HTR-8/SVneo (cell line): ENCODE measurements around the gene INTS6.

Experiments
- DNase-seq: peaks from one replicate; pipeline ENCODE4 v3.0.0; 2011; ENCODE audit warnings: low spot score, mixed read lengths; ENCODE audit not compliant: insufficient read length
- FAIRE-seq: peaks from 2 replicates; lab custom pipeline; 2011; peaks lifted over from hg19 to GRCh38; lab: Jason Lieb, UNC

The INTS6 gene

DNA sequence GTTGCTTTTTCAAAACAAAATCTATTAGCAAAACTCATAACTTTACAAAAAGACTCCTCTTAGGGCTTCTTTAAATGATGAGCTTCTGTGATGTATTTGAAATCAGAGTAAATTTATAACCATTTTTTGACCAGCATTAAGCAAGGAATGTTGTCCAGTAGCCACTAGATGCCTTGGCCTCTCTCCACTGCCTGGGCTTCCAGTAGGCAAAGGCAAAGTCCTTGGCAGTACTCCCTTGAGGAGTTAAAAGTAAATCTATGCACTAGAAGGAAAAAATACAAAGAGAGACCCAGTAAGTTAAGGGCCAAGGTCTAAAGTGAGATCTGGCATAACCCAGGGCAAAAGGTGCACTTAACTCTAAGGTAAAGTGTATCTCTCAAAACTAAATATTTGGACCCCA is 103.8 kb downstream of the INTS6 start:
- FAIRE-seq (no peak), DNase-seq (no peak)

DNA sequence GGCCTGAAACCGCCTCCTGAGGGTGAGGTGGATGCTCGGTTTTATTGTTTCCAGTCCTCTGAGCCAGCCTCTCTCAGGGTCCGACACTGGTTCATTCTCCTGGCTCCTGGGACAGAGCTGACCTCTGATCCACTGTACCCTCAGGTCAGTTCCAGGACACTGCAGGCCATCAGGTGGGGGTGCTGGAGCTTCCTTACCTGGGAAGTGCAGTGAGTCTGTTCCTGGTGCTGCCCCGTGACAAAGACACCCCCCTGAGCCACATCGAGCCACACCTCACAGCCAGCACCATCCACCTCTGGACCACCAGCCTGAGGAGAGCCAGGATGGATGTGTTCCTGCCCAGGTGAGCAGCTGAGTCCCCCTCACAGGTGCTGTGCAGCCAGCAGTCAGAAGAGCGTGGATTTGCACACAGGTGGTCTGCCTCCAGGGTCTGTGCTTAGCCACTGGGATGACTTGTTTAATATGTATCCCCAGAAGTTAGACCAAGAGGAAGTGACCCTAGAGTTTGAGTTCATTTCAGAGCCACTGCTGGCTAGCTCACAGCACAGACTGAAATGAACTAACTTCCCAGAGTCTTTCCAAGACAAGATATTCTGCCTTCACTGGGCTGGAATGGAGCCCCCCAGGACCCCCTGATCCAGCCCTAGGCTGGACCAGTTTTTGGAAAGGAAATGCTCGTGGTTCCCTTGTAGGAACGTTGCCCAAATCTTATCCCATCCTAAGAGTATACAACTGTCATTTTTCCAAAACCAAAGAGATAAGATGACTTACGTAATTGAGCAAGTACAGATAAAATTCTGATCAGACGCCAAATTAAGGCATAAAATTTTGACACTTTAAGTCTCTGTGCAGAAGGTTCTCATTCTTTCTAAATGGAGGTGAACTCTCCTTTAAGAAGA is 104.5 kb downstream of the INTS6 start:
- FAIRE-seq (no peak), DNase-seq (no peak)

DNA sequence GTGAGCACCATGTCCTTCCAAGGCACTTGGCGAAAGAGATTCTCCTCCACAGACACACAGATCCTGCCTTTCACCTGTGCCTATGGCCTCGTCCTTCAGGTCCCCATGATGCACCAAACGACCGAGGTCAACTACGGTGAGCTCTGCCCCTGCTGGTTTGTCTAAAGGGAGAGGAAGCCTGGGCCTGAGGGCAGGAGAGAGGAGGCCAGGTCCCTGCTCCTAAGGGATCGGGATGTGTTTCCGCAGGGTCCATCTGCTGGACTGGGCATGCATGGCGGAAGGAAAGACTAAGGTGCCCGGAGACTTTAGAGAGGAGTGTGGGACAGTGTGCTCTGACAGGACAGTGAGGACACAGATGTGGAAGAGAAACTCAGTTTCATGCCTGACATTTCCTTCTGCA is 105.7 kb downstream of the INTS6 start:
- FAIRE-seq (no peak), DNase-seq (no peak)

DNA sequence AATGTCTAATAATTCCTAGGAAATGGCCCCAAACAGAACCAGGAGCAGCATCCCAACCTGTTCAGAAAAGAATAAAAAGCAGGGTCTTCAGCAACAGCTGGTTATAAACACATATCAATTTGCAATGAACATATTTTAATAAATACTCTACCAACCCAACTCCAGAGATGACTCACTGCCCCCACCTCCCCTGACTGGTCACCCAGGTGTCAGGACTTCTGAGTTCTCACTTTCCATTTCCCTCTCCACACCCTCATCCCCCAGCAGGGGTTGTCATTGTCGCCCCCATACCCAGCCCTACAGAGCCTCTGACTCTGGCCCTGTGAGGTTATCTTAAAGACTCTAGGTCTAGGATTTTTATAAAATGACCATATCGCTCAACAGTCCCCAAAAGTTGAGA is 106.4 kb downstream of the INTS6 start:
- FAIRE-seq, result no peak
- no peak for DNase-seq

DNA sequence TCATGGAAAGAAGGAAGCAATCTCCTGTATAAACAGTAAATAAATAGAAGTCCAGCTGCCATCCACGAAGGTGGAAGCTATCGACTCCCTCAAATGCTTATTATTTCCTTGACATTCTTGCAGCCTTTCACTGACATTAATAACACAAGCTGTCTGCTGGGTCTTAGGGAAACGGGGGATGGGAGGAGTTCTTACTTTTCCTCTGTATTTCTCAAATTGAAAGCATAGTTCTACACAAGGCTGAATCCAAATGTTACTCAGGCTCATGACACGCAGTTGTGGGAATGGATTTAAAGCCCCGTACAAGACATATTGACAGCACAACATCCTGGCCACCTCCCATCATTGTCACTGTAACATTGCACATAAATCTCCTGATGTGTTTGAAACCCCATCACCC is 109.4 kb downstream of the INTS6 start:
- FAIRE-seq (no peak), DNase-seq (no peak)

DNA sequence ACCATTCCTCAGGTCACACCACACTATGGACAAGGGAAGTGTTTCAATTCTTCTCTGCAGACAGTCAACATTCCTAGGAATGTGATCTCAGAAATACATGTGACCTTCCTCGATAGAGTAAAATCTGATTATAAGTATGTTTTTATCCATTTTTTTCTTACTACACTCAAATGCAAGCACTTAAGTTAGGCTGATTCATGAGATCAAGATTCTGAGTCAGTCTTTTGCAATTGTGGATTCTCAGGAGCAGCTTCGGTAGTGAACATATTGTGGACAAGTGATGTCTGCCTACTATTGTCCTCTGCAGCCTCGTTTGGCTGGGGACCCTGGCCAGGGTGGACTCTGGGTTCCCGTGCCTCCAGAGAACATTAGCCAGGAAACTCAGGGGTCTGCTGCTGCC is 110.1 kb downstream of the INTS6 start:
- DNase-seq (no peak), FAIRE-seq (no peak)

DNA sequence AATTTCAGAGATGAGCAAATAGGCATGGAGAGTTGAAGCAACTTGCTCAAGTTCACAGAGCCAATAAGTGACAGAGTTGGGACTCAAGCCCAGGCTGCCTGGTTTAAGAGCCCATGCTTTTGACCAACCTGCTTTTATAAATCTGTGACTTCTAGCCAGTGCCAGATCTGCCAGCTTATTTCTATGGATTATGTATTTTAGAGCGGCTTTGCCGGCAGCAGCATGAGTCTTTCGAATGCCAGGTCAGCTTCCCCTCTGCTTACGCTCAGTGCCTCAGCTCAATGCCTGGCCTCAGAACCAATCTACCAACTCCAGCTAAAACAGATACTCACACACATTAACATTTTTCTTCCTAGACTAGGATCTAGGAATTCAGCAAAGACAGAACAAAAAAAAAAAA is 111.0 kb downstream of the INTS6 start:
- DNase-seq (no peak), FAIRE-seq (no peak)

DNA sequence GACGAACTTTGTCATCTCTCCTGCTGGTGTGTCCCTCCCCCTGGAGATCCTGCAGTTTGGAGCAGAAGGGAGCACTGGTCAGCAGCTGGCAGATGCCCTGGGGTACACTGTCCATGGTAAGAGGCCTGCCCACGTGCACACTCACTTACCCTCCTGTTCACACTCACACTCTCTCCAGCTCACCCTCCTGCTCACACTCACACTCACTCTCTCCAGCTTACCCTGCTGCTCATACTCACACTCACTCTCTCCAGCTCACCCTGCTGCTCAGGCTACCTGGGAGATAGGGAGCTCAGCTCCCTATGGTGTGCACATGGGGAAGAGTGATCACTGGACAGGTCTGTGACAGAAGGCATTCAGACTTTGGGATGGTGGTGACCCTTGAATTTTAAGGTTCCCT is 111.6 kb downstream of the INTS6 start:
- no peak for FAIRE-seq

DNA sequence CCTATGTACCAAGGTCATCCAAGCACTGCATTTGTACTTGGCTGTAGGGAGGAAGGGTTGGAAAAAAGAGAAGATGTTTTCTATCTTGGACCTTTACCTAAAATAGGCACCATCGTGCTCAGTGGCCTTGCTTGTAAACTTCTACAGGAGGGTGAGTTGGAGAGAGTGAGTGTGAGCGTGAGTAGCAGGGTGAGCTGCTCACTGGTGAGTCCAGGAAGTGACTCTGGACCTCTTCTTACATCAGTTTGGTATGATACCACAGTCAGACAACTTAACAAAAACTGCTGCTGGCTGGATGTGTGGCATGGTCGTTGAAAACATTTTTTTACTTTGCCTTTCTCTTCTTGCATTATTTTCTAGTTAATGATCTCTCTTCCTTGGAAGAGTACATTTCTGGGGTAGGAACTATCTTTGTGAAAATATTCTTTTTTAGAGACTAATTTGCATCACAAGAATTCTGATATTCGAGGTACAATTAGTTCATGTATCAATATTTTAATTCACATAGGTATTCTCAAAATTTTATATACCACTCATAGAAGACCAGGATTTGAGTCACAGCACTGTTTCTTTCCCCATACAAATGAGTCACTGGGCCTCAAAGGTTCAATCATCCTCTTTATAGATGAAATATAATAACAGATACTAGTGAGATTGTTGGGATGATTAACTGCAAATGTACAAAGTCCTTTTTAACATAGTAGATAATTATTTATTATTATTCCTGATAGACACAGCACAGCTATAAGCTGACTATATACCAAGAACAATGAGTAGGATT is 112.7 kb downstream of the INTS6 start:
- no peak for FAIRE-seq
- no peak for DNase-seq

More for the DNA sequence above, 111.6 kb downstream of the INTS6 start:
- no peak for DNase-seq

DNA sequence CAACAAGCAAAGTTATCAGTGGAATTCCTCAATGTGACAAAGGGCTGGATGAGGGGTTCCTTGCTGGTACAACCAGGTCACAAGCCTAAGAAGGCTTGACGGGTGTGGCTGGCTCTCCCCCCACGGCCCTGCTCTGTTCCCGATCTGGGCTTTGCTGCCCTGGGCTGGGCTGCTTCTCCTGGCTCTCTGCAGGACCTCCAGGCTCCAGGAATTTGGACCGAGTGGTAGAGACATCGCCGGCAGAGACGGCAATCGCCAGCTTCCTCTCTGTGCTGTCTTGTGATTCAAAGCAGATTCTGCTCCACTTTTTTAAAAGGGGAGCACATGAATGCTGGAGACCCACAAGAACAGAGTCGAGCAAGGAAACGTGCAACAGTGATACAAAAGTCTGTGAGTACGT is 113.5 kb downstream of the INTS6 start, which contains the start of gene SERPINE3:
Gene SERPINE3, plus strand, starts transcription at position 338 of the 400 bp plus-strand sequence. CDS start 1,401 bp downstream, outside the sequence.
- no peak for DNase-seq

DNA sequence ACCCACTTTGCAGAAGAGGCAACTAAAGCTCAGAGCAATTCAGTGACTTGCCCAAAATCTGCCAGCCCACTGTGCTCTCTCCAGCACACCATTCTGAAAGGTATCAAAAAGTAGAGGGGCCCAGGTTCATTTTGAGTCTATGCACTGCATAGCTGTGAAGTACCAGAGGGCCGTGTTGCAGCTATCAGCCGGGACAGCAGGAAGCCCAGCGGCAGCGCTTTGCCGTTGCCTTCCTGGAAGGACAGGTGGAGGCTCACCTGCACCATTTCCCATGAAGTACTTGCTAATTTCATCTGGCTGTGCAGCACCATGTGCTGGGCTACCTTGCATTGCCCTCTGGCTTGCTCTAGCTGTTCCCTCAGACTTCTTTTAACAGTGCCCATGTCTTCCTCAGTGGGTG is 116.1 kb downstream of the INTS6 start:
- FAIRE-seq, result no peak

More for the DNA sequence above, 113.5 kb downstream of the INTS6 start, which contains the start of gene SERPINE3:
- FAIRE-seq, result no peak

DNA sequence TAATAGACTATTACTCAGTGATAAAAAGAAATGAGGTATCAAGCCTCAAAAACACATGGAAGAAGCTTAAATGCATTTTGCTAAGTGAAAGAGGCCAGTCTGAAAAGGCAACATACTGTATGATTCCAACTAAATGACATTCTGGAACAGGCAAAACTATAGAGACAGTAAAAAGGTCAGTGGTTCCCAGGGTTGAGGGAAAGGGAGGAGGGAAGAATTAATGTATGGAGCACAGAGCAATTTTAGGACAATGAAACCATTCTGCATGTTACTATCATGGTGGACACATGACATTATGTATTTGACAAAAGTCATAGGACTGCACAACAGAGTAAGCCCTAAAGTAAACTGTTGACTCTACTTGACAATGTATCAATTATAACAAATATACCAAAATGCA is 119.0 kb downstream of the INTS6 start:
- DNase-seq (no peak), FAIRE-seq (no peak)

More for the DNA sequence above, 116.1 kb downstream of the INTS6 start:
- DNase-seq, result no peak

DNA sequence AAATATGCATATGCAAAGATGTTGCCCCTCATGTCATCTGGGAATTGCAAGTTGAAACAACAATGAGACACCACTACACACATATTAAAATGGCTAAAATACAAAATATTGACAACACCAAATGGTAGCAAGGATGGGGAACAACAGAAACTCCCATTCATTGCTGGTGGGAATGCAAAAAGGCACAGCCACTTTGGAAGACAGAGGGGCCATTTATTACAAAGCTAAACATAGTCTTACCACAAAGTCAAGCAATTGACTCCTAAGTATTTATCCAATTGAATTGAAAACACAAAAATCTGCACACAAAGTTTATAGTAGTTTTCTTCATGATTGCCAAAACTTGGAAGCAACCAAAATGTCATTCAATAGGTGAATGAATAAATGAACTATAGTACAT is 119.4 kb downstream of the INTS6 start:
- DNase-seq, result no peak
- FAIRE-seq, result no peak

DNA sequence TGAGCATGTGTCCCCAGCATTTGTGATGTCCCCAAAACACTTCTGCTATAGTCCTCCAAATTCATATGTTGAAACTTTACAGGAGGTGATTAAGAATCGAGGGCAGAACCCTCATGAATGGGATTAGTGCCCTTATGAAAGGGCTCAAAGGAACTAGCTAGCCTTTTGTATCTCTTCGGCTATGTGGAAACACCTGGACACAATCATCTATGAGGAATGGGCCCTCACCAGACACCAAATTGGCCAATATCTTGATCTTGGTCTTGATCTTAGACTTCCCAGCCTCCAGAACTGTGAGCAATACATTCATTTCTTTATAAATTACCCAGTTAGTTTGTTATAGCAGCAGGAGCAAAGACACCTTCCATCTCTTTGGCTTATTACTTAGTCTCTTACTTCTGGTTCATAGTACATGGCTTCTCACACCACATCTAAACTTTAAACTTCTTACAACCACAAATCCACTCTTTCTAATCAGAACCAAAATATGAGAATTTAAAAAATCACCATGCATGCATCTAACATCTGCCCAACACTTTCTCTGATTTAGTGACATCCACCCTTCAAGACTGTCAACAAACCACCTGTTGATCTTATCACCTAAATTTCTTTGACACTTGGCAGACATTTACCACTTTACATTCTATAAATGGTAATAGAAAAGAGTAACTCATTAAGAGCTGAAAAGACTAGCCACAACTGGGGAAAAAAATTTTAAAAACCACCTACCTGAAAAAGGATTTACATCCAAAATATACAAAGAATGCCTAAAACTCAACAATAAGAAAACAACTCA is 120.1 kb downstream of the INTS6 start:
- no peak for FAIRE-seq
- no peak for DNase-seq

DNA sequence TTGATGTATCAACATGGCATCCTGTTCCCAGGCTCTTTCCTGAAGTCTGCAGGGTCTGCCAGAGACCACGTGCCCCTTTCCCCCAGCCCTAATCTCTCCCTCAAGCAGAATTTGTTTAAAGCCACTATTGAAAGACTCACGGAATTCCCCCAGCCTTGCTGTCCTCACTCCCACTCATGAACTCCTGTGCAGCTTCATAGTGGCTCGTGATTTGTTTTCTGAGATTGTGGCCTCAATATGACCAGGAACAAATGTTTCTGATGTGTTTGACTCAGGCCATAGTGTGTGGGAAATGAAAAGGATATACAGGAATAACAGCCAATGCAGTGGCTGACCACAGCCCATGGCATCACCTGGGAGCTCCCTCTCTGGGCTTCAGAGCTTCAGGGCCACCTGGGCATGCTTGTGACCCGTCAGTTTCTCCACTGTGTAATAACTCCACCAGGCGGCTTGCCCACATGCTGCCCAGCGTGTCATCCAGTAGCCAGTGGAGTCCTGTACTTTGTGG is 121.4 kb downstream of the INTS6 start:
- no peak for FAIRE-seq
- DNase-seq, result no peak

DNA sequence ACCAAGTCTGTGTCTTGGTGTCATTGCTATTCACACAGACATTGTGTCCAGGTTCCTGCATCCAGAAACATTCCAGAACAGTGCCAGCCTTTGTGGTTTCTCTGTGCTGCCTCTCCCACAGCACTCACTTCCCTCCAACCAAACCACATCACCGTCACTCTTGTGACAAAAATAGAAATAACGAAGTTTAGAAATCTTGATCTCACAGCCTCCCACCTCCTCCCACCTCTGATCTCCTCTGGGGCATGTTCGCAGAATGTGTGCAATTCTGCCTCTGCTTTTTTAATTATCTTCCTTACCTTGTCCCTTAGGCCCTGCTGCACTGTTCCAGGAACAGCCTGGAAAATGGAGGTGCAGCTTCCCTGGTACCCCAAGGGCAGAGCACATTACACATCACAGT is 122.0 kb downstream of the INTS6 start:
- no peak for DNase-seq
- no peak for FAIRE-seq

DNA sequence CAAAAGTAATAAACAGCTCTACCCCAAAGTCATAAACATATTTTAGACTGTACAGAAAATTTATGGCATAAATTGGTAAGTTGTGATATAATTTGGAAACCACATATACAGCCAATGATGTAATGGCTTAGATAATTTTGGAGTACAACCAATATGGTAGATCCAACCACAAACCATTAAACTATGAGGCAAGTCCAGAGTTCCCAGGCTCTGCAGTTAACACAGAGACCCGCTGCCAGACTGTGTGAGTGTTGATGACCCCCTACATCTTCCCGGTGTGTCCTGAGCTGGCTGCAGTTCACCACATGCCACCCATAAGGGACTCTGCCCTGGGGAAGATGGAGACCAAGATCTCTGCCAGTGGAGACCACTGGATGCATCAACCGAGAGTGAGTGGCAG is 123.2 kb downstream of the INTS6 start:
- no peak for DNase-seq
- FAIRE-seq, result no peak

DNA sequence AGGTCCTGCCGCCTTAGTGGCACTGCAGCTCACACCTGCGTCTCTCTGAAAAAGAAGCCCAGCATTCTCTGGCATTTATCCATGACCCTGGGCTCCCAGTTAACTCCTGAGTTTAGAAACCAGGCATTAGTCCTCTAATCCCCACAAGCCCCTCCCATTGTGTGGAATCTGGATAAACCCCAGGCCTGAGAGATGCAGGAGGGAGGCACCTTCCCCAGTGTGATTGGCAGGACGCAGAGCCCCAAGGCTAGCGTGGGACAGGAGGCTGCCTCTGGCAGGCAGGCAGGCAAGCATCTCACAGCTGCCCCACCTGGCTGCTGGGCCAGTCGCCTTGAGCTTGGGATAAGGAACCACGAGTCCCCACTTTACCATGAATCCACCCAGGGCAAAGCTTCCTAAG is 124.3 kb downstream of the INTS6 start:
- no peak for FAIRE-seq
- no peak for DNase-seq

DNA sequence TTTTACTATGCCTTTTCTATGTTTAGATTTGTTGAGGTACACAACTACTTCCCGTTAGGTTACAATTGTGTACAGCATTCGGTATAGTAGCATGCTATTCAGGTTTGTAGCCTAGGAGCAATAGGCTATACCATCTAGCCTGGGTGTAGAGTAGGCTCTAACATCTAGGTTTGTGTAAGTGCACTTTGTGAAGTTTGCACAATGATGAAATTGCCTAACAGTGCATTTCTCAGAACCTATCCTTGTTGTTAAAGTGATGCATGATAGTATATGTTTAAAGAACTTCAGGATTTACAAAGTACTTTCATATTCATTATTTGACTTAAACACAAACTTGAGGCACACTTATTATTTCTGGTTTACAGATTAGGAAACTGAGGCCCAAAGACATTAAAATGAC is 124.9 kb downstream of the INTS6 start:
- DNase-seq (no peak), FAIRE-seq (no peak)

DNA sequence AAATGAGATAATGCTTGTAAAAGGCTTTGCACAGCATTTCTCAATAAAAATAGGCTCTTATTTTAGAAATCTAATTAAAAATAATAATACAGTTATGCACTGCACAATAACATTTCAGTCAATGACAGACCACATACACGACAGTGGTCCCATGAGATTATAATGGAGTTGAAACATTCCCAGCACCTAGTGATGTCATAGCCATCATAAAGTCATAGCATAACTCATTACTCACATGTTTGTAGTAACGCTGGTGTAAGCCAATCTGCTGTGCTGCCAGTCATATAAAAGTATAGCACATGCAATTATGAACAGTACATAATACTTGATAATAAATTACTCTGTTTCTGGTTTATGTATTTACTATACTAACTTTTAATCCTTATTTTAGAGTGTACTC is 126.1 kb downstream of the INTS6 start:
- no peak for FAIRE-seq

More for the DNA sequence above, 126.1 kb downstream of the INTS6 start:
- DNase-seq, result no peak
